ENCODE measurements around the gene DCXR.

- TF ChIP-seq EZH2 (IDR thresholded peaks at IDR 0.05; ENCODE audit: insufficient read depth, poor library complexity, severe bottlenecking), result no peak
- no peak for TF ChIP-seq EZH2phosphoT487 (IDR thresholded peaks at IDR 0.05; ENCODE audit: insufficient read depth, low read depth)
These were observed 30.8 kb downstream of the DCXR start for GRCh38 chr17:82006468-82007227.
